Jurkat, Clone E6-1 (cell line): Measurements from ENCODE around the gene LCNL1.

Source experiments
- DNase-seq: peaks from one replicate; pipeline ENCODE4 v3.0.0-alpha.2; 2011; ENCODE audit warnings: low read depth, low spot score
- H3K4me3 ChIP-seq: 2 replicates; pipeline ENCODE4 v1.5.1; 2011; ENCODE audit warnings: mild to moderate bottlenecking, low read length, control low read depth, moderate library complexity

LCNL1 gene

GRCh38 chr9:136970361-136970760 is 12.4 kb upstream of the LCNL1 start:
- no peak for DNase-seq
- no peak overlapping the region for H3K4me3 ChIP-seq

GRCh38 chr9:136971746-136972145 is 11.0 kb upstream of the LCNL1 start:
- DNase-seq, result no peak
- H3K4me3 ChIP-seq, result no peak overlapping the region

- DNase-seq, result no peak
- H3K4me3 ChIP-seq, result no peak overlapping the region
These were observed 10.5 kb upstream of the LCNL1 start for GRCh38 chr9:136972335-136972734.

- DNase-seq, result no peak
- H3K4me3 ChIP-seq, result no peak overlapping the region
These were observed 10.1 kb upstream of the LCNL1 start for GRCh38 chr9:136972743-136973142.

GRCh38 chr9:136973618-136974617 is 8.9 kb upstream of the LCNL1 start:
- no peak for DNase-seq
- H3K4me3 ChIP-seq, result no peak overlapping the region

GRCh38 chr9:136974817-136975535 is 7.8 kb upstream of the LCNL1 start:
- H3K4me3 ChIP-seq, result no peak overlapping the region
- no peak for DNase-seq

GRCh38 chr9:136975644-136976043 is 7.1 kb upstream of the LCNL1 start:
- no peak overlapping the region for H3K4me3 ChIP-seq
- DNase-seq, result no peak

GRCh38 chr9:136977223-136977622 is 5.6 kb upstream of the LCNL1 start, which contains the start of gene PTGDS:
Gene PTGDS (plus strand): TSS chr9:136977504. CDS start chr9:136977579, 75 bp downstream.
- no peak within 1 kb of the TSS for H3K4me3 ChIP-seq
- DNase-seq, result no peak

GRCh38 chr9:136977649-136978072 is 5.1 kb upstream of the LCNL1 start:
- DNase-seq, result no peak
- H3K4me3 ChIP-seq, result no peak overlapping the region

- DNase-seq, result no peak
- H3K4me3 ChIP-seq, result no peak overlapping the region
These were observed 4.5 kb upstream of the LCNL1 start for GRCh38 chr9:136978073-136978864.

- H3K4me3 ChIP-seq, result no peak overlapping the region
- no peak for DNase-seq
These were observed 3.8 kb upstream of the LCNL1 start for GRCh38 chr9:136978865-136979544.

GRCh38 chr9:136979769-136980587 is 2.8 kb upstream of the LCNL1 start:
- H3K4me3 ChIP-seq, result no peak overlapping the region
- no peak for DNase-seq

- H3K4me3 ChIP-seq, result no peak overlapping the region
These were observed 1.9 kb upstream of the LCNL1 start for GRCh38 chr9:136980669-136981478.

GRCh38 chr9:136981588-136982231 is 1.1 kb upstream of the LCNL1 start:
- no peak for DNase-seq

More at GRCh38 chr9:136980669-136981478, 1.9 kb upstream of the LCNL1 start:
- no peak for DNase-seq

GRCh38 chr9:136983167-136983566 is 374 bp downstream of the LCNL1 start:
- no peak overlapping the region for H3K4me3 ChIP-seq
- no peak for DNase-seq

More at GRCh38 chr9:136981588-136982231, 1.1 kb upstream of the LCNL1 start:
- no peak overlapping the region for H3K4me3 ChIP-seq

- DNase-seq, result no peak
- no peak overlapping the region for H3K4me3 ChIP-seq
These were observed 992 bp downstream of the LCNL1 start for GRCh38 chr9:136983656-136984314.
